ENCODE measurements around the gene RASSF3.

- no peak for TF ChIP-seq CTCF (IDR thresholded peaks at IDR 0.05)
- no peak for TF ChIP-seq REST (IDR thresholded peaks at IDR 0.05; ENCODE audit: insufficient read depth in 1 of 2, low read depth in 2 of 2, low read length in 1 of 2)
- TF ChIP-seq POLR2AphosphoS5 (IDR thresholded peaks at IDR 0.05; ENCODE audit: low read depth, low read length): no peak
- no peak for TF ChIP-seq SIN3A (IDR thresholded peaks at IDR 0.05; ENCODE audit: borderline replicate concordance, insufficient read depth, low read depth, low read length)
- TF ChIP-seq TCF7L2 (IDR thresholded peaks at IDR 0.05; ENCODE audit: low read depth, low read length): no peak
Measured at GRCh38 chr12:64678835-64679234, 68.5 kb downstream of the RASSF3 start.

Measured in Panc1 (cell line).